ENCODE data around the gene COL6A5.

GRCh38 chr3:130490241-130490640 is 144.8 kb downstream of the COL6A5 start:
- TF ChIP-seq ZNF207 (IDR thresholded peaks at IDR 0.05; ENCODE audit: borderline replicate concordance) (no peak), SREBF2 (IDR thresholded peaks at IDR 0.05; ENCODE audit: low read length) (no peak), PAX8 (IDR thresholded peaks at IDR 0.05) (no peak)

Data from GM12878 (cell line).